ENCODE results near the gene CNTF.

CNTF gene

GRCh38 chr11:58606930-58607714, 15.3 kb upstream of the CNTF start:
- DNase-seq (ENCODE audit: low read depth), result no peak

GRCh38 chr11:58608331-58608730, 14.1 kb upstream of the CNTF start:
- DNase-seq (ENCODE audit: low read depth), result no peak

DNA sequence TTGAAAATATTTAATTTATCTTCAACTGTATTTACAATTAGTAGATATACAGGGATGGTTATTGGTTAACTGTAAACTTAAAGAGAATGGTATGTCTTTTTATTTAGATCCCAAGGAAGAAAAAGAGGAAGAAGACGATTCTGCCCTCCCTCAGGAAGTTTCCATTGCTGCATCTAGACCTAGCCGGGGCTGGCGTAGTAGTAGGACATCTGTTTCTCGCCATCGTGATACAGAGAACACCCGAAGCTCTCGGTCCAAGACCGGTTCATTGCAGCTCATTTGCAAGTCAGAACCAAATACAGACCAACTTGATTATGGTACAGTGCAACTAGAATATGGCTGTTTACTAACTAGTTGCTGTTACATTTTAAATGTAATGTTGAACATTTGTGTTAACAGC, 12.7 kb upstream of the CNTF start:
- no peak for DNase-seq (ENCODE audit: low read depth)

- no peak for DNase-seq (ENCODE audit: low read depth)
Measured at GRCh38 chr11:58613228-58613627, 9.2 kb upstream of the CNTF start.

DNA sequence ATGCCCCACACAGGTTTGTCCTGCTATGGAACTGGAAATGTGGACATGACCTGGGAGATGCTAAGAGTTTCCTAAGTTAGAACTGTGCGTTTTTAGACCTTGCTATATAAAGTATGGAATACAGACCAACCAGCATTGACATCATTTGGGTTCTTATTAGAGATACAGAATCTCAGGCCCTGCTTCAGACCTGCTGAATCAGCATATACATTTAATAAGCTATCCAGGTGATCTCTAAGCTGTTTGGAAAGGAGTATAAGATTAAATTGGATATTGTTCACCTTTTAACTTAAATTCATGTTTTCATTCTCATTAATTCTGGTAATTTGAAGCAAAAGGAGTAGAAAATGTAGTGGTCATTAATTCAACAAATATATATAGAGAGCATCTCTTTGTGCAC, 6.9 kb upstream of the CNTF start:
- no peak for DNase-seq (ENCODE audit: low read depth)

DNA sequence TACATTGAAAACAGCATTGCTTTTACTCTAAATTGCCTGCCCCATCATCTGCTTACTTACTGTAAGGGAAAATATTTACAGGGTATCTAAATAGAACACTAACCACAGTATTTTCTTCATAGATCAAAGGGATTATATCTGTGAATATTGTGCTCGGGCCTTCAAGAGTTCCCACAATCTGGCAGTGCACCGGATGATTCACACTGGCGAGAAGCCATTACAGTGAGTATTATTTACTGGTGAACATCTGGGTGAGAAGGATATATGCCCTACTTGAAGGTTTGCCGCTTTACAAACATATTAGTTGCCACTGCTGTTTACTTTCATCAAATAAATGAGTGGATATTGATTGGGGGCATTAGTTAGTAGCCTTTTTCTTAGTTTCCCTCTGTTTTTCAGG, 5.9 kb upstream of the CNTF start:
- peak; percentile 88 for DNase-seq (ENCODE audit: low read depth)

GRCh38 chr11:58617976-58618557, 4.4 kb upstream of the CNTF start:
- DNase-seq (ENCODE audit: low read depth), result no peak

- DNase-seq (ENCODE audit: low read depth), result no peak
Measured at GRCh38 chr11:58621586-58622262, 741 bp upstream of the CNTF start.

DNA sequence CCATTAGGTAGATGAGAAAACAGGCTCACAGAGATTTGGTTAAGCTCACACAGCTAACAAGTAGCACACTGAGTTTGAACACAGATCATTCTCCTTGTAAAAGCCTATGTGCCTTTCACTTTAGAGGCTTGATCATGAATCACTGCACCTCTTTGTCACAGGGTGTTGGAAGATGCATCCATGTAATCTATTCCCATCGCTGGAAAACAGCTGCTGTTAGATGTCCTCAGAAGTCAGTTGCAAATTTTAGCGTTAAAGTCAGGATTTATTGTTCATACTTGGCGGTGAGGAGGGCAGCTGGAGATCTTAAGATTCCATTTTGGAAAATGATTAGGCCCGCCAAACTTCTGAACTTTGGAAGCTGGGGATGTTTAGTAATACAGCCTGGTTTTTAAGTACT, 2.6 kb downstream of the CNTF start:
- DNase-seq (ENCODE audit: low read depth), result no peak

GRCh38 chr11:58625826-58626460, 3.5 kb downstream of the CNTF start:
- DNase-seq (ENCODE audit: low read depth), result peak; percentile 14

DNA sequence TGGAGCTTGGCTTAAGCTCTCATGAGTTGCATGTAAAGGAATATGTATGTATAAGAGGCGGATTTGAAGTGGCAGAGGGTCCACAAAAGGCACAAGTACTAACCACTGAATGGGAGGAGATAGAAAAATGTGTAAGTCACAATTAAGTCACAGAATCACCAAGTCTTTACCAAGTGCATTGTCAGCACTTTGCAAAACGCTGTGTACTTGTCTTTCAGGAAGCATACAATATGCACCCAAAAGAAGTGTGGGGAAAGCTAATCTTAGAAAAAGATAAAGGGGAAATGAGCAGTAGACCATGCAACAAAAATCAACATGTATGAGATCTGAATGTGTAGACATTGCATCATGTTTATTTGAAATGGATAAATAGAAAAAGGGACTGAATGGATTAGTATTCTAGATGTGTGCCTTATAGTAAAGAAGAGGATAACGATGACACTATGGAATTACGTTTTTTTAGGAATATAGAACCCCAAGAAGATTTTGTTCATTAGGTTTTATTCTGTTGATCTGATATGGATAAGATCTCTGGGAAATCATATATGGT, 4.5 kb downstream of the CNTF start:
- DNase-seq (ENCODE audit: low read depth), result no peak

- peak; percentile 30 for DNase-seq (ENCODE audit: low read depth)
Measured at GRCh38 chr11:58628446-58628845, 6.0 kb downstream of the CNTF start.

DNA sequence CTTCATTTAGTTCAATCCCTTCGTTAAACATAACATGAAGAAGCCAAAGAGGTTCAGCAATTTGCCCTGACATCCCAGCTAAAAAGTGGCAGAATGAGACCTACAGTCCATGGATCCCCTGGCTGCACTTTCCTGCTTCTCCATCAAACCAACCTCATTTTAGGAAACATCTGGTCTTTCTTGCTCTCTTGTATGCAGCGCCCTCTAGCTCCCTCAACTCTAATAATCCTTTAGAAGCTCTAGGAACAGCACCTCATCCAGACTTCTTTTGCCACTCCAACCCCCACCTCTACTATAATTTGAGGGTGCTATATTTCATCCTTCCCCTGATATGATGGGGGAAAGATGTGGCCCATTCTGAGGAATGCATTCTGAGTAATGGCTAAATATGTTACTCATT, 7.4 kb downstream of the CNTF start:
- DNase-seq (ENCODE audit: low read depth), result peak; percentile 65

- no peak for DNase-seq (ENCODE audit: low read depth)
Measured at GRCh38 chr11:58631378-58631777, 8.9 kb downstream of the CNTF start.

DNA sequence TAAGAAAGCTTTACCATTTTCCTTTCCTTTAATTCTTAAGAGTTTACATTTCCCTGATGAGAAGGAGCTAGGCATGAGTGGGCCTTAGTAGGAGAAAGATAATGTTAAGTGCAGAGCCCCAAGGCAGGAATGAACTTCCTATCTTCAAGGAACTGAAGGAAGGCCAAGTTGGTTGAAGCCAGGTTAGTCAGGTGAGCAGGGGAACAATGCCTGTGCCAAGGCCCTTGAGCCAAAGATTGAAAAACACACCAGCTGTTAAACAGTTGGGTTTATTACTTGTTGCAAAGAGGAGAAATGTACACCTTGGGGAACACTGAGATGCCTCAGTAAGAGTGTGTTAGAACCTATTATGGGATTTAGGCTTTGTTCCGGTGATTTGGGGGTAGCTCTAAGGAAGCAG, 10.0 kb downstream of the CNTF start:
- no peak for DNase-seq (ENCODE audit: low read depth)

DNA sequence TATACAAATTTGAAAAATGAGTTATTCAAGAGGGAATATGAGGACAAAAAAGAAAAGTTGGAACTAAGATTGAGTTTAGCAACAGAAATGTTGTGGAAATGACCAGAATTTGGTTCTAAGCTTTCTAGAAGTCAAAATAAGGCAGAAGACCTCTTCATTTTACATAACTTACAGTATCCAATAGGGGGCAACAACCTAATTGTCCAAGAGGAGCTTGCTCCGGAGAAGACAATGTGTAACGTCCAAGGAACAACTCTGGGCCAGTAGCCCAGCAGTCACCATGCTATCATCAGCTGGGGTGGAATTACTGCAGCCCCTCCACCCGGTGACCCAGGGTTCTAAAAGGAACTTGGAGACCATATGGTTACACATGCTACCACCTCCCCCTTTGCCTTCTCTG, 14.1 kb downstream of the CNTF start:
- no peak for DNase-seq (ENCODE audit: low read depth)

DNA sequence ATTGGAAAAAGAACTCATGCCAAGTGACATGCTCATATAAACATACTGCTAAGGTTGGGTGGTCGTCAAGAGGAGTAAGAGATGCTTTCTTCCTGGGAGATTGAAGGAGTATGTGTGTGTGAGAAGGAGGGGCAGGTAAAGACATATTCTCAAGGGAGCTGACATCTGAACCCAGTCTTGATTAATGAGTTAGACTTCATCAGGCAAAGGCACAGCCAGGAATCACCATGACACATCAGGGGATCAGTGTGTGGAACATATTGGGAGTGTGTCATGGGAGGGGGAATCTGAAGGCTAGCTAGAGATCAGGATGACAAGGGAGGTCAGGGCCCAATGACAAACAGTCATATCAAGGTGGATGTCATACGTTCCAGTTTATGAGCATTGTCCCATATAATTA, 14.9 kb downstream of the CNTF start:
- DNase-seq (ENCODE audit: low read depth), result no peak

GRCh38 chr11:58639103-58639502, 16.6 kb downstream of the CNTF start:
- DNase-seq (ENCODE audit: low read depth), result no peak

- no peak for DNase-seq (ENCODE audit: low read depth)
Measured at GRCh38 chr11:58639669-58640068, 17.2 kb downstream of the CNTF start.

GRCh38 chr11:58640386-58641023, 18.0 kb downstream of the CNTF start:
- no peak for DNase-seq (ENCODE audit: low read depth)

GRCh38 chr11:58641341-58641740, 18.9 kb downstream of the CNTF start:
- DNase-seq (ENCODE audit: low read depth), result no peak
